Measurements from ENCODE around the gene PADI2.

GRCh38 chr1:17098446-17099317 is 20.6 kb downstream of the PADI2 start:
- TF ChIP-seq CTCF (conservative IDR thresholded peaks at IDR 0.05; ENCODE audit: low read depth in 2 of 2) (no peak), CREB1 (CRISPR knock-in tag; IDR thresholded peaks at IDR 0.05; ENCODE audit: low read depth) (no peak), EZH2 (IDR thresholded peaks at IDR 0.05; ENCODE audit: low read depth, unreplicated experiment) (no peak), POLR2AphosphoS5 (IDR thresholded peaks at IDR 0.05; ENCODE audit: low read depth) (no peak), EZH2phosphoT487 (IDR thresholded peaks at IDR 0.05; ENCODE audit: unreplicated experiment) (no peak), REST (IDR thresholded peaks at IDR 0.05; ENCODE audit: unreplicated experiment) (no peak), STAT1 (IDR thresholded peaks at IDR 0.05; ENCODE audit: unreplicated experiment) (no peak), ZNF114 (CRISPR knock-in tag; IDR thresholded peaks at IDR 0.05) (no peak), JUNB (IDR thresholded peaks at IDR 0.05; ENCODE audit: unreplicated experiment) (no peak), ETS1 (IDR thresholded peaks at IDR 0.05) (no peak), NANOG (IDR thresholded peaks at IDR 0.05; ENCODE audit: borderline replicate concordance) (no peak)
